Gastroesophageal sphincter (tissue), 4 donors: ENCODE measurements around the gene PLXNA1. TPM values are rescaled to one million over a fixed set of nuclear protein-coding genes. Genes with fewer than 3 reads are reported as not detected.

Experiments used
- ATAC-seq: fragments of 150-250 bp; one replicate; pipeline ENCODE4 v1.9.1; 2016; ENCODE audit warnings: mild to moderate bottlenecking, moderate library complexity
- H3K27ac ChIP-seq, 4 donors: fragments of 200-600 bp; sonication (generic) in 3 of 4; 1 replicate in 3 of 4; 2 replicates in 1 of 4; pipeline ENCODE4 v1.5.1; 2016 to 2019
- H3K27me3 ChIP-seq: fragments of 200-600 bp; sonication (generic); one replicate; pipeline ENCODE4 v1.5.1; 2019
- H3K36me3 ChIP-seq, 2 donors: fragments of 200-600 bp; sonication (generic); one replicate each; pipeline ENCODE4 v1.5.1; 2019; ENCODE audit warnings: control low read depth in 1 of 2
- H3K4me1 ChIP-seq, 3 donors: fragments of 200-600 bp; sonication (generic); 1 replicate in 2 of 3; 2 replicates in 1 of 3; pipeline ENCODE4 v1.5.1; 2016 to 2019; ENCODE audit warnings: control low read depth in 2 of 3
- H3K4me3 ChIP-seq, 2 donors: fragments of 200-600 bp; sonication (generic); one replicate each; pipeline ENCODE4 v1.5.1; 2019; ENCODE audit warnings: mild to moderate bottlenecking in 1 of 2, moderate library complexity in 1 of 2
- H3K9me3 ChIP-seq, 3 donors: fragments of 200-600 bp; sonication (generic); one replicate each; pipeline ENCODE4 v1.5.1; 2017 to 2019; ENCODE audit warnings: control low read depth in 2 of 3
- CTCF ChIP-seq, 4 experiments: fragments of 200-600 bp in 2 of 4; fragments of 450-650 bp in 2 of 4; sonication (generic) in 1 of 4; IDR thresholded peaks; one replicate each; pipeline ENCODE4 v1.5.1; 2017 to 2019; ENCODE audit warnings: antibody characterized with exemption in 4 of 4, mild to moderate bottlenecking in 2 of 4, moderate library complexity in 2 of 4
- EP300 ChIP-seq: sonication (generic); formaldehyde crosslinking; IDR thresholded peaks from one replicate; pipeline ENCODE4 v1.6.1; 2017; ENCODE audit warnings: antibody characterized with exemption, mild to moderate bottlenecking
- POLR2A ChIP-seq, 2 donors: fragments of 450-650 bp; IDR thresholded peaks; one replicate each; pipeline ENCODE4 v1.6.1; 2017; ENCODE audit warnings: antibody characterized with exemption in 2 of 2, mild to moderate bottlenecking in 2 of 2, moderate library complexity in 1 of 2
- POLR2AphosphoS5 ChIP-seq: sonication (generic); formaldehyde crosslinking; IDR thresholded peaks from one replicate; pipeline ENCODE4 v1.6.1; 2017; ENCODE audit warnings: antibody characterized with exemption
- WGBS, 2 donors: methylation state at CpG; one replicate each; pipeline ENCODE4 v1.1.5; 2018; ENCODE audit warnings: low coverage in 1 of 2; 5-methylcytosine and 5-hydroxymethylcytosine counted together
- total RNA-seq, 4 donors: library from RNA; depleted of rRNA; stranded (reverse); fragments of >200 nt; gene quantifications; one replicate each; pipeline ENCODE4 v1.1.0, GENCODE V29; 2016

PLXNA1 gene
- total RNA-seq, 4 donors from 2014 or later = 20.1 to 86.7 (median 31.9) TPM

DNA sequence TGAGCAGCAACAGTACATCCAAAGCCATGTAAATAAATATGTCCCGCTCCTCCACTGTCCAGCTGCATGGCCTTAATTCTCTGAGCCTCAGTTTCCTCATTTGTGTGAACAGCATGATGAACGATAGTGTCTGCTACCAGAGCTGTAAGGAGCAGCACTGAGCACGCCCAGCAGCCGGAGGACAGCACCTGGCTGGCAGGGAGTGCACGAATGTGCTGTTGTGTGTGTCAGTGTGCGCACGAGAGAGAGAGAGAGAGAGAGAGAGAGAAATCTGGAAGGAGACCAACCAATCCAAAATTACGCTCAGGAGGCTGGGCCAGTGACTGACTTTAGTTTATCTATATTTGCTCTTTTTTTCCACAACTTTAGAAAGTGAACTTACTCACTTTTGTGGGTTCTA lies 26.6 kb upstream of the PLXNA1 start:
- 75% methylated on average over 7 of the region's 8 CpGs for WGBS, 2 donors
- ATAC-seq = no peak

DNA sequence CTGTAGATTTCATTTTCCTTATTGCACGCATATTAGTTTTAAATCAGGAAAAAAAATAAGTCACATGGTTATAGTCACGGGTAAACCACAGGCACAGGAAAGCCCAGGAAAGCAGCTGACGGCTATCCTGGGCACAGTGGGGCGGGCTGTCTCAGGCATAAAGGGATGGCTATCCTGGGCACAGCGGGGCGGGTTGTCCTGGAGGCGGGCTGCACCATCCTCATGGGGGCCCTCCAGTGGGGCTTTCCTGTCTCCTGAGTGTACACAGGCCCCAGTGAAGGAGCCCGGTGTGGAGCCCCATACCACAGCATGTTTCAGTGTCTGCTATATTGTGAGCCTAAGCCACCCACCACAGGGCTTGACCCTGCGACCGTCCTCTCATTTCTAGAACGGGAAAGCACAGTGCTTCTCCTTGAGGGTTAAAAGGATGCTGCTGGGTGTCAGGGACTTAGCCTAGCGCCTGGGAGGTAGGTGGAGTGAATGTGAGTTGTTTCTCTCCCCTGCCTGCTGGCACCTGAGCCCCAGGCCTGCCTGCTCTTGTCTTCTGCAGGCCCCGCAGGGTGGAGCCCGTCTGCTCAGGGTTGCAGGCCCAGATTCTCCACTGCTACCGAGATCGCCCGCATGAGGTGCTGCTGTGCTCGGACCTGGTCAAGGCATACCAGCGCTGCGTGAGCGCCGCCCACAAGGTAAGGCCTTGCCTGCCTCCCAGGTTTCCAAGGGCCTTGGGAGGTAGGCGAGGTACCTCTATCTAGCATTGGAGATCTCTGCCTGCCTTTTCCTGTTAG lies 25.9 kb upstream of the PLXNA1 start:
- TF ChIP-seq POLR2A (IDR thresholded peaks at IDR 0.05) (no peak), CTCF (IDR thresholded peaks at IDR 0.05) (no peak), EP300 (no peak), POLR2AphosphoS5 (no peak)
- Histone ChIP-seq H3K4me1 (peaks cover 0 to 19% (median 5%) of the 10 kb centered on the region in 3 donors), H3K4me3 (no peak overlapping the region), H3K9me3 (no peaks in the 10 kb centered on the region), H3K36me3 (peaks cover 0 to 15% of the 10 kb centered on the region in 2 donors), H3K27ac (no peak overlapping the region), H3K27me3 (no peaks in the 10 kb centered on the region)
- 58 to 97% methylated on average over 4 to 6 of the region's 23 CpGs for WGBS, 2 donors
- ATAC-seq = no peak

More for the DNA sequence above, 26.6 kb upstream of the PLXNA1 start:
- H3K36me3 ChIP-seq = peaks cover 0 to 15% of the 10 kb centered on the region in 2 donors
- no peaks in the 10 kb centered on the region for H3K27me3 ChIP-seq
- no peak overlapping the region for H3K4me3 ChIP-seq
- no peaks in the 10 kb centered on the region for H3K9me3 ChIP-seq
- H3K27ac ChIP-seq = no peak overlapping the region
- TF ChIP-seq POLR2AphosphoS5 = no peak
- TF ChIP-seq CTCF (IDR thresholded peaks at IDR 0.05) = no peak
- no peak for TF ChIP-seq EP300
- TF ChIP-seq POLR2A (IDR thresholded peaks at IDR 0.05) = no peak
- H3K4me1 ChIP-seq = peaks cover 0 to 12% (median 5%) of the 10 kb centered on the region in 3 donors

DNA sequence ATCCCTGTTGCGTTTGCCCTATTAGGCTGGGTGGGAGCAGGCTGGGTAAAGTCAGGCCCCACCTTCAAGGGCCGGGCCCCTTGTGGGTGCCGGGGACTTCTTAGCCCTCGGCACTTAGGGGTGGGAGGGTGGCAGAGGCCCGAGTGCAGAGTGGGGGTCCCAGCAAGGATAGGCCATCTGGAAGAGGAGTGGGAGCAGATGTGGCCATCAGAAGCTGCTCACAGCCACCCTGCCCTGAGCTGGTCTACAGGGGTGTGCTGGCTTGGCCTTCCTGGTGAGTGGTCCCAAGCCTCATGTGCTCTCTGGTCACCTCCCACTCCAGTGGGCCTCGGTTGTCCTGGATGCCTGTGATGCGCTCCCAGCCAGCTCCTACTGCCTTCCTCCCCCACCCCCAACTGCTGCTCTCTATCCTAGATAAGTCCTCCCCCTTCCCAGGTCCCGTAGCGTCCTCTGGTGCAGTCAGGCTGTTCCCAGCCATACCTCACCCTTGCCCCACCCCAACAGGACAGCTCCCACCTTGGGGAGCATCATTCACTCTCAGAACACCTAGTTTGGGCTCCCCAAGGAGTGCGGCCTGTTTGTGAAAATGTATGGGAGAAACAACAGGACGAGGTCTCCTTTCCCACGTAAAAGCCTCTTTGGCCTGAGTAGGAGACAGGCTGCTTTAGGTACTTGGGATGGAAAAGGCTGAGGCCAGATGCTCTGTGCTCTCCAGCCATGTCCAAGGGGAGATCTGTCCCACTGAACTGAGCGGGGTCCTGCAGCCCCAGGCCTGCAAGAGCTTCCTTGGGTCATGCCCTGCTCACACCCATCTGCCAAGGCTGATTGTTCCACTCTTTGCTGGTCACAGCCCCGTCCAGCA lies 24.9 kb upstream of the PLXNA1 start:
- H3K9me3 ChIP-seq = no peaks in the 10 kb centered on the region
- no peaks in the 10 kb centered on the region for H3K27me3 ChIP-seq
- no peak for TF ChIP-seq EP300
- no peak for TF ChIP-seq POLR2AphosphoS5
- no peak for TF ChIP-seq CTCF (IDR thresholded peaks at IDR 0.05)
- peaks cover 0 to 22% (median 5%) of the 10 kb centered on the region in 3 donors for H3K4me1 ChIP-seq
- 84 to 91% methylated on average over 4 to 5 of the region's 14 CpGs for WGBS, 2 donors
- no peak overlapping the region for H3K27ac ChIP-seq
- peaks cover 0 to 12% of the 10 kb centered on the region in 2 donors for H3K36me3 ChIP-seq
- H3K4me3 ChIP-seq = no peak overlapping the region
- ATAC-seq = no peak

- peaks cover 0 to 22% (median 5%) of the 10 kb centered on the region in 3 donors for H3K4me1 ChIP-seq
- no peaks in the 10 kb centered on the region for H3K27me3 ChIP-seq
- no peak for ATAC-seq
- H3K4me3 ChIP-seq = no peak overlapping the region
- peaks cover 0 to 5% of the 10 kb centered on the region in 2 donors for H3K36me3 ChIP-seq
- H3K9me3 ChIP-seq = no peaks in the 10 kb centered on the region
- no peak overlapping the region for H3K27ac ChIP-seq
- TF ChIP-seq POLR2AphosphoS5 (no peak), CTCF (IDR thresholded peaks at IDR 0.05) (no peak), EP300 (no peak), POLR2A (IDR thresholded peaks at IDR 0.05) (no peak)
- WGBS, 2 donors = 0 to 89% methylated on average over 1 to 3 of the region's 10 CpGs
These were observed 24.3 kb upstream of the PLXNA1 start for GRCh38 chr3:126958638-126959085.
